Transverse colon (tissue), 4 donors: Measurements from ENCODE around the gene PCDHGB6.

ENCODE experiments used
- POLR2A ChIP-seq: fragments of 450-650 bp; IDR thresholded peaks from one replicate; pipeline ENCODE4 v1.6.1; 2016; ENCODE audit warnings: antibody characterized with exemption, mild to moderate bottlenecking, moderate library complexity
- POLR2AphosphoS5 ChIP-seq, 3 donors: sonication (generic); formaldehyde crosslinking; IDR thresholded peaks; one replicate each; pipeline ENCODE4 v1.6.1; 2016; ENCODE audit warnings: antibody characterized with exemption in 3 of 3
- TF ChIP-seq, protein P1 (sequence below), 5 experiments: fragments of 200-600 bp in 3 of 5; fragments of 450-650 bp in 2 of 5; sonication (generic) in 3 of 5; IDR thresholded peaks; 1 replicate in 2 of 5; 2 replicates in 3 of 5; pipeline ENCODE4 v1.5.1; 2016 to 2017; ENCODE audit warnings: antibody characterized with exemption in 5 of 5, inconsistent platforms in 3 of 5, mild to moderate bottlenecking in 2 of 5, moderate library complexity in 1 of 5

DNA sequence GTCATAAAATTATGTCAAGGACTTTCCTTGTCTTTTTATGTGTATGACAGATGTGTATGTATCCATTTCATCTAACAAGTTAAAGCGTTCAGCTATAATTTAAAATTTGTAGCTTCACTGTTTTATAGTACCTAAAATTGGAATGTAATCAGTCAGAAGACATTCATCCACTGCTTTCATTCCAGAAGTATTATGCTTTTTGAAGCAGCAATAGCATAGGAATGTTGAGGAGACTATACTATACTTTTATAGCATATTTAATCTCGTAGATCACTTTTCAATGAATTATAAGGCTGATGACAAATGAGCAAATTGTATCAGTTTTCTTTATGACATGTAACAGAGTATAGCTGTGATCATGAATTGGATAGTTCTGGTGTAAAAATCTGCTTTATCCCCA is 29.4 kb downstream of the PCDHGB6 start:
- TF ChIP-seq POLR2AphosphoS5 (IDR thresholded peaks at IDR 0.05), result no peak
- TF ChIP-seq, protein P1, sequence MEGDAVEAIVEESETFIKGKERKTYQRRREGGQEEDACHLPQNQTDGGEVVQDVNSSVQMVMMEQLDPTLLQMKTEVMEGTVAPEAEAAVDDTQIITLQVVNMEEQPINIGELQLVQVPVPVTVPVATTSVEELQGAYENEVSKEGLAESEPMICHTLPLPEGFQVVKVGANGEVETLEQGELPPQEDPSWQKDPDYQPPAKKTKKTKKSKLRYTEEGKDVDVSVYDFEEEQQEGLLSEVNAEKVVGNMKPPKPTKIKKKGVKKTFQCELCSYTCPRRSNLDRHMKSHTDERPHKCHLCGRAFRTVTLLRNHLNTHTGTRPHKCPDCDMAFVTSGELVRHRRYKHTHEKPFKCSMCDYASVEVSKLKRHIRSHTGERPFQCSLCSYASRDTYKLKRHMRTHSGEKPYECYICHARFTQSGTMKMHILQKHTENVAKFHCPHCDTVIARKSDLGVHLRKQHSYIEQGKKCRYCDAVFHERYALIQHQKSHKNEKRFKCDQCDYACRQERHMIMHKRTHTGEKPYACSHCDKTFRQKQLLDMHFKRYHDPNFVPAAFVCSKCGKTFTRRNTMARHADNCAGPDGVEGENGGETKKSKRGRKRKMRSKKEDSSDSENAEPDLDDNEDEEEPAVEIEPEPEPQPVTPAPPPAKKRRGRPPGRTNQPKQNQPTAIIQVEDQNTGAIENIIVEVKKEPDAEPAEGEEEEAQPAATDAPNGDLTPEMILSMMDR (IDR thresholded peaks at IDR 0.05), result no peak
- TF ChIP-seq POLR2A, result no peak
